ENCODE results near the gene TECRL.

Gene TECRL

GRCh38 chr4:64409300-64409699, at the start of gene TECRL:
TSS of gene TECRL (minus strand) at chr4:64409450. CDS start at chr4:64409351, 99 bp downstream.
- DNase-seq (ENCODE audit: low read depth): no peak

GRCh38 chr4:64432674-64433073, 23.4 kb upstream of the TECRL start:
- no peak for DNase-seq (ENCODE audit: low read depth)

GRCh38 chr4:64430933-64431332, 21.7 kb upstream of the TECRL start:
- no peak for DNase-seq (ENCODE audit: low read depth)

- peak; percentile 36 for DNase-seq (ENCODE audit: low read depth)
Observed at GRCh38 chr4:64417974-64418373, 8.7 kb upstream of the TECRL start.

GRCh38 chr4:64407000-64407399, 2.2 kb downstream of the TECRL start:
- DNase-seq (ENCODE audit: low read depth): no peak

- DNase-seq (ENCODE audit: low read depth): no peak
Observed at GRCh38 chr4:64405761-64406160, 3.5 kb downstream of the TECRL start.

GRCh38 chr4:64402684-64403083, 6.6 kb downstream of the TECRL start:
- DNase-seq (ENCODE audit: low read depth): no peak

- no peak for DNase-seq (ENCODE audit: low read depth)
Observed at GRCh38 chr4:64399313-64400109, 9.7 kb downstream of the TECRL start.

- DNase-seq (ENCODE audit: low read depth): no peak
Observed at GRCh38 chr4:64394469-64394868, 14.8 kb downstream of the TECRL start.

GRCh38 chr4:64388252-64388651, 21.0 kb downstream of the TECRL start:
- DNase-seq (ENCODE audit: low read depth): no peak

GRCh38 chr4:64385220-64385619, 24.0 kb downstream of the TECRL start:
- DNase-seq (ENCODE audit: low read depth): no peak

GRCh38 chr4:64384237-64385203, 24.7 kb downstream of the TECRL start:
- DNase-seq (ENCODE audit: low read depth): no peak

GRCh38 chr4:64368741-64369140, 40.5 kb downstream of the TECRL start:
- no peak for DNase-seq (ENCODE audit: low read depth)

- no peak for DNase-seq (ENCODE audit: low read depth)
Observed at GRCh38 chr4:64361399-64361740, 47.9 kb downstream of the TECRL start.

- DNase-seq (ENCODE audit: low read depth): no peak
Observed at GRCh38 chr4:64360664-64361398, 48.4 kb downstream of the TECRL start.

- DNase-seq (ENCODE audit: low read depth): no peak
Observed at GRCh38 chr4:64359489-64359888, 49.8 kb downstream of the TECRL start.

GRCh38 chr4:64353904-64354303, 55.3 kb downstream of the TECRL start:
- DNase-seq (ENCODE audit: low read depth): no peak

- DNase-seq (ENCODE audit: low read depth): no peak
Observed at GRCh38 chr4:64341711-64342110, 67.5 kb downstream of the TECRL start.

GRCh38 chr4:64340218-64341110, 68.8 kb downstream of the TECRL start:
- no peak for DNase-seq (ENCODE audit: low read depth)

- DNase-seq (ENCODE audit: low read depth): no peak
Observed at GRCh38 chr4:64334964-64335363, 74.3 kb downstream of the TECRL start.

GRCh38 chr4:64330143-64330542, 79.1 kb downstream of the TECRL start:
- no peak for DNase-seq (ENCODE audit: low read depth)

Measured in ELR (cell line).